ENCODE measurements around the gene SLFN14. TPM values are rescaled to one million over a fixed set of nuclear protein-coding genes. Genes with fewer than 3 reads are reported as not detected.
A peak's percentile ranks its signal among the peaks of the same experiment; 100 is the strongest.

Gene SLFN14

GRCh38 chr17:35514564-35514963 is 46.1 kb downstream of the SLFN14 start:
- Histone ChIP-seq H2BK120ac (ENCODE audit: low read depth, low read length) (no peak overlapping the region), H3K79me1 (ENCODE audit: low read depth, low read length) (no peaks in the 10 kb centered on the region), H3K18ac (ENCODE audit: low read length) (no peak overlapping the region), H3K36me3 (replicated peaks in 1 of 2; ENCODE audit: control insufficient read depth in 2 of 2, insufficient read depth in 2 of 2, low read length in 2 of 2) (no peaks in the 10 kb centered on the region), H3K9me3 (replicated peaks in 1 of 2; ENCODE audit: control insufficient read depth in 2 of 2, insufficient read depth in 1 of 2, low read depth in 1 of 2, low read length in 2 of 2) (no peaks in the 10 kb centered on the region), H2BK12ac (ENCODE audit: low read length) (no peak overlapping the region), H4K8ac (ENCODE audit: low read depth, low read length) (no peak overlapping the region), H3K9ac (ENCODE audit: low read depth, low read length, poor library complexity) (no peak overlapping the region), H4K91ac (ENCODE audit: low read depth, low read length, poor library complexity) (no peak overlapping the region), H3K4me2 (ENCODE audit: insufficient read depth, low read length, poor library complexity, severe bottlenecking) (no peak overlapping the region), H3K14ac (ENCODE audit: low read length) (no peak overlapping the region), H3K27me3 (ENCODE audit: control insufficient read depth in 3 of 3, insufficient read depth in 3 of 3, low read depth in 1 of 3, low read length in 3 of 3) (peaks cover 0 to 7% (median 0%) of the 10 kb centered on the region in 3 experiments), H3K27ac (replicated peaks; ENCODE audit: low read length) (no peak overlapping the region), H3K4me1 (ENCODE audit: control insufficient read depth in 2 of 2, insufficient read depth in 1 of 2, low read depth in 1 of 2, low read length in 2 of 2) (no peaks in the 10 kb centered on the region), H2BK5ac (ENCODE audit: low read length) (no peak overlapping the region), H2BK15ac (ENCODE audit: low read length) (no peak overlapping the region), H3K4me3 (ENCODE audit: low read length in 2 of 2) (no peak overlapping the region), H2AK5ac (ENCODE audit: low read depth, low read length) (no peak overlapping the region), H2AFZ (ENCODE audit: low read length) (no peak overlapping the region), H3K23ac (ENCODE audit: low read depth, low read length, poor library complexity) (no peak overlapping the region), H3K4ac (ENCODE audit: low read length) (no peak overlapping the region)
- WGBS, 2 donors (ENCODE audit: extremely low coverage in 2 of 2, insufficient read length in 2 of 2, insufficient replicate concordance in 1 of 2) = no CpG with 5 or more reads among the region's 2 CpGs
- DNase-seq (ENCODE audit: low spot score) = no peak

Small RNAs within 50 kb of the gene (small RNA-seq; reads per million reads assigned to genes)
- gene AC004134.1 (ENCODE audit: insufficient read depth) = not detected
- not detected for gene AC015911.1 (ENCODE audit: insufficient read depth)
- gene SNORD7 (ENCODE audit: insufficient read depth) = 248 reads per million, percentile 98 among the genes with 10 or more reads in this experiment

Data from neuronal stem cell (in vitro differentiated cells).